HL-60 (cell line): ENCODE results near the gene FAM221A.

ENCODE experiments used
- DNase-seq, 2 experiments: peaks; one replicate each; pipeline ENCODE4 v3.0.0-alpha.2; 2010 to 2020; ENCODE audit warnings: low read depth in 1 of 2, low spot score in 1 of 2
- H3K27ac ChIP-seq: fragments of 250-450 bp; sonication (Bioruptor Pico); replicated peaks from 2 replicates; pipeline ENCODE4 v1.5.1; 2020; ENCODE audit warnings: mild to moderate bottlenecking, moderate library complexity
- H3K27me3 ChIP-seq: fragments of 250-450 bp; sonication (Bioruptor Pico); 2 replicates; pipeline ENCODE4 v1.5.1; 2021; ENCODE audit warnings: mild to moderate bottlenecking, moderate library complexity; ENCODE audit not compliant: insufficient read depth, poor library complexity, severe bottlenecking
- H3K4me3 ChIP-seq: replicated peaks from 2 replicates; pipeline ENCODE4 v1.5.1; 2011; ENCODE audit warnings: mild to moderate bottlenecking, control low read depth, low read length; ENCODE audit not compliant: insufficient read depth
- GABPA ChIP-seq: IDR thresholded peaks from 2 replicates; pipeline ENCODE4 v1.6.1; 2012; ENCODE audit warnings: low read depth
- POLR2AphosphoS5 ChIP-seq: IDR thresholded peaks from 2 replicates; pipeline ENCODE4 v1.6.1; 2012; ENCODE audit warnings: low read depth
- SPI1 ChIP-seq: IDR thresholded peaks from 2 replicates; pipeline ENCODE4 v1.6.1; 2012; ENCODE audit warnings: low read depth, mild to moderate bottlenecking, borderline replicate concordance
- TF ChIP-seq, protein P1 (sequence below): IDR thresholded peaks from 2 replicates; pipeline ENCODE4 v1.6.1; 2012; ENCODE audit warnings: low read depth; ENCODE audit not compliant: insufficient replicate concordance
- TF ChIP-seq, protein P2 (sequence below): IDR thresholded peaks from one replicate; pipeline ENCODE4 v1.5.1; 2011; ENCODE audit warnings: low read length, control low read depth, inconsistent platforms; ENCODE audit not compliant: insufficient read depth

FAM221A gene

DNA sequence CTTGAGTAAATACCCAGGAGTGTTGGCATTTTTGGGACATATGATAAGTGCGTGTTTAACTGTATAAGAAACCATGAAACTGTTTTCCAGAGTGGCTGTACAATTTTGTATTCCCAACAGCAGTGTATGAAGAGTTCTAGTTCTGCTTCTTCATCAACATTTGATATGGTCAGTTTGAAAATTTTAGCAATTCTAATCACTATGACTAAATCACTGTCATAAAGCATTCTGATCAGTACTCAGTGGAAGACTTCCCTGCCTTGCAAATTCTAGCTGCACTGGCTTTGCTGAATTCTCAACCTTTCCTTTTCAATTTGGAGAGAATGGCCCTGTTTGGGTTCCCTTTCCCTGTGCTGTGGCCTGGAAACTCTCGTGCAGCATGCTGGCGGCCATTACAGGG lies 18.6 kb upstream of the FAM221A start:
- DNase-seq = no peak
- Histone ChIP-seq H3K4me3 (no peak overlapping the region), H3K27ac (no peak overlapping the region), H3K27me3 (no peaks in the 10 kb centered on the region)
- TF ChIP-seq POLR2AphosphoS5 = no peak
- TF ChIP-seq, protein P1, sequence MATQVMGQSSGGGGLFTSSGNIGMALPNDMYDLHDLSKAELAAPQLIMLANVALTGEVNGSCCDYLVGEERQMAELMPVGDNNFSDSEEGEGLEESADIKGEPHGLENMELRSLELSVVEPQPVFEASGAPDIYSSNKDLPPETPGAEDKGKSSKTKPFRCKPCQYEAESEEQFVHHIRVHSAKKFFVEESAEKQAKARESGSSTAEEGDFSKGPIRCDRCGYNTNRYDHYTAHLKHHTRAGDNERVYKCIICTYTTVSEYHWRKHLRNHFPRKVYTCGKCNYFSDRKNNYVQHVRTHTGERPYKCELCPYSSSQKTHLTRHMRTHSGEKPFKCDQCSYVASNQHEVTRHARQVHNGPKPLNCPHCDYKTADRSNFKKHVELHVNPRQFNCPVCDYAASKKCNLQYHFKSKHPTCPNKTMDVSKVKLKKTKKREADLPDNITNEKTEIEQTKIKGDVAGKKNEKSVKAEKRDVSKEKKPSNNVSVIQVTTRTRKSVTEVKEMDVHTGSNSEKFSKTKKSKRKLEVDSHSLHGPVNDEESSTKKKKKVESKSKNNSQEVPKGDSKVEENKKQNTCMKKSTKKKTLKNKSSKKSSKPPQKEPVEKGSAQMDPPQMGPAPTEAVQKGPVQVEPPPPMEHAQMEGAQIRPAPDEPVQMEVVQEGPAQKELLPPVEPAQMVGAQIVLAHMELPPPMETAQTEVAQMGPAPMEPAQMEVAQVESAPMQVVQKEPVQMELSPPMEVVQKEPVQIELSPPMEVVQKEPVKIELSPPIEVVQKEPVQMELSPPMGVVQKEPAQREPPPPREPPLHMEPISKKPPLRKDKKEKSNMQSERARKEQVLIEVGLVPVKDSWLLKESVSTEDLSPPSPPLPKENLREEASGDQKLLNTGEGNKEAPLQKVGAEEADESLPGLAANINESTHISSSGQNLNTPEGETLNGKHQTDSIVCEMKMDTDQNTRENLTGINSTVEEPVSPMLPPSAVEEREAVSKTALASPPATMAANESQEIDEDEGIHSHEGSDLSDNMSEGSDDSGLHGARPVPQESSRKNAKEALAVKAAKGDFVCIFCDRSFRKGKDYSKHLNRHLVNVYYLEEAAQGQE = no peak
- no peak for TF ChIP-seq SPI1
- no peak for TF ChIP-seq GABPA
- TF ChIP-seq, protein P2, sequence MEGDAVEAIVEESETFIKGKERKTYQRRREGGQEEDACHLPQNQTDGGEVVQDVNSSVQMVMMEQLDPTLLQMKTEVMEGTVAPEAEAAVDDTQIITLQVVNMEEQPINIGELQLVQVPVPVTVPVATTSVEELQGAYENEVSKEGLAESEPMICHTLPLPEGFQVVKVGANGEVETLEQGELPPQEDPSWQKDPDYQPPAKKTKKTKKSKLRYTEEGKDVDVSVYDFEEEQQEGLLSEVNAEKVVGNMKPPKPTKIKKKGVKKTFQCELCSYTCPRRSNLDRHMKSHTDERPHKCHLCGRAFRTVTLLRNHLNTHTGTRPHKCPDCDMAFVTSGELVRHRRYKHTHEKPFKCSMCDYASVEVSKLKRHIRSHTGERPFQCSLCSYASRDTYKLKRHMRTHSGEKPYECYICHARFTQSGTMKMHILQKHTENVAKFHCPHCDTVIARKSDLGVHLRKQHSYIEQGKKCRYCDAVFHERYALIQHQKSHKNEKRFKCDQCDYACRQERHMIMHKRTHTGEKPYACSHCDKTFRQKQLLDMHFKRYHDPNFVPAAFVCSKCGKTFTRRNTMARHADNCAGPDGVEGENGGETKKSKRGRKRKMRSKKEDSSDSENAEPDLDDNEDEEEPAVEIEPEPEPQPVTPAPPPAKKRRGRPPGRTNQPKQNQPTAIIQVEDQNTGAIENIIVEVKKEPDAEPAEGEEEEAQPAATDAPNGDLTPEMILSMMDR = no peak

DNA sequence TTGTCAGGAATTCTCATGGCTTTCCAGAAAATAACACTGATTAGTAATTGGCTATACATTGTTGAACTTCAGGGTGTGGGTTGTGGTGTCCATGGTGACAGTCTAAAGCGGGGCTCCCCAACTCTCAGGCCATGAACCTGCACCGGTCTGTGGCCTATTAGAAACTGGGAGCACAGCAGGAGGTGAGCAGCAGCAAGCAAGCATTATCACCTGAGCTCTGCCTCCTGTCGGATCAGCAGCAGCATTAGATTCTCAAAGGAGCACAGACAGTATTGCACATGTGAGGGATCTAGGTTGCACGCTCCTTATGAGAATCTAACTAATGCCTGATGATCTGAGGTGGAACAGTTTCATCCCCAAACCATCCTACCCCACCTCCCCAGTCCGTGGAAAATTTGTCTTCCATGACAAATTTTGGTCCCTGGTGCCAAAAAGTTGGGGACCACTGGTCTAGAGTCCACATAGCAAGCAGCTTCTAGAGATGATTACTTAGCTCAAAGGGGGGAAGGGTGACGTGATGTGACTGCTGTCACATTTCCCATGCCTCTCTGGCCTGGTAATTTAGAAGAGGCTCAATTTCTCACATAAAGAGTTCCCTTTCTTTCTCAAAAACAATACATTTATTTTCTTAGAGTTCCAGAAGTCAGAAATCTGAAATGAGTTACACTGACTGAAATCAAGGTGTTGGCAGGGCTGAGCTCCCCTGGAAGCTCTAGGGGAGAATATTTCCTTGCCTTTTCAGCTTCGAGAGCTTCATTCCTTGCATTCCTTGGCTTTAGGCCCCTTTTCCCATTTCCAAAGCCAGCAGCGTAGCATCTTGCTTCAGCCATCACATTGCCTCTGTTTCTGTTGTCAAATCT lies 17.6 kb upstream of the FAM221A start:
- H3K27me3 ChIP-seq = no peaks in the 10 kb centered on the region
- no peak overlapping the region for H3K4me3 ChIP-seq
- no peak overlapping the region for H3K27ac ChIP-seq
- DNase-seq = no peak
- TF ChIP-seq POLR2AphosphoS5 (no peak), GABPA (no peak), SPI1 (no peak)
- TF ChIP-seq, protein P2 = no peak
- TF ChIP-seq, protein P1 = no peak

DNA sequence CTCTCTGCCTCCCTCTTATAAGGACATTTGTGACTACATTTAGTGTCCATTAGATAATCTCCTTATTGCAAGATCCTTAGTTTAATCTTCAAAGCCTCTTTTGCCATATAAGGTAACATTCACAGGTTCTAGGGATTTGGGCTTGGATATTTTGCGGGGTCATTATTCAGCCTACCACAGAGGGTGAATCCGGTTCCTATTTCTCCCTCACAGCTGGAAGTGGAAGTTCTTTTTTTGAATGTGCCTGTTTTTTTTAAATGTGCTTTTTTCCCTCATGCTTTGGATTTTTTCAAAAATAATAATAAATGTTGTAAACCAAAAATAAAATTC lies 17.1 kb upstream of the FAM221A start:
- DNase-seq = no peak
- Histone ChIP-seq H3K27ac (no peak overlapping the region), H3K4me3 (no peak overlapping the region), H3K27me3 (no peaks in the 10 kb centered on the region)
- TF ChIP-seq GABPA (no peak), SPI1 (no peak), POLR2AphosphoS5 (no peak)
- TF ChIP-seq, protein P1 = no peak
- TF ChIP-seq, protein P2 = no peak
